ENCODE results near the gene PIK3R1. TPM values are rescaled to one million over a fixed set of nuclear protein-coding genes. Genes with fewer than 3 reads are reported as not detected.

PIK3R1 gene
- total and polyA plus RNA-seq, 4 donors, result 22.6 to 123 (median 47.3) TPM

- H3K9me3 ChIP-seq (ENCODE audit: control insufficient read depth in 4 of 4, low read length in 3 of 4), result peaks cover 0 to 4% (median 0%) of the 10 kb centered on the region in 4 donors
- 86% methylated on average over 2 of the region's 2 CpGs for WGBS
- no peak overlapping the region for H3K9ac ChIP-seq (ENCODE audit: low read depth in 1 of 2, low read length in 2 of 2)
- H3K36me3 ChIP-seq (ENCODE audit: control insufficient read depth in 4 of 4, insufficient read depth in 3 of 4, low read depth in 1 of 4, low read length in 3 of 4), result no peaks in the 10 kb centered on the region
- H3K4me3 ChIP-seq (ENCODE audit: low read depth in 1 of 3, low read length in 3 of 3), result no peak overlapping the region
- H3K27me3 ChIP-seq (ENCODE audit: control insufficient read depth in 4 of 4, insufficient read depth in 4 of 4, low read length in 3 of 4), result no peaks in the 10 kb centered on the region
- peaks cover 10 to 72% (median 56%) of the 10 kb centered on the region in 4 donors for H3K4me1 ChIP-seq (ENCODE audit: control insufficient read depth in 4 of 4, insufficient read depth in 4 of 4, low read length in 3 of 4)
- H3K27ac ChIP-seq (ENCODE audit: low read depth in 1 of 2, low read length in 2 of 2), result no peak overlapping the region
- no peak for TF ChIP-seq TAF1 (conservative IDR thresholded peaks at IDR 0.05)
- no peak for TF ChIP-seq FOXA1 (IDR thresholded peaks at IDR 0.05)
- no peak for TF ChIP-seq RAD21 (IDR thresholded peaks at IDR 0.05)
- no peak for TF ChIP-seq ATF3 (IDR thresholded peaks at IDR 0.05)
- no peak for TF ChIP-seq JUND (IDR thresholded peaks at IDR 0.05)
- TF ChIP-seq GABPA (IDR thresholded peaks at IDR 0.05 in 1 of 2, conservative IDR thresholded peaks at IDR 0.05 in 1 of 2), result no peak
- no peak for TF ChIP-seq HNF4A (conservative IDR thresholded peaks at IDR 0.05)
- no peak for TF ChIP-seq MAX (IDR thresholded peaks at IDR 0.05)
- DNase-seq (ENCODE audit: low spot score), result no peak
Measured at GRCh38 chr5:68220914-68221313, 5.4 kb downstream of the PIK3R1 start.

- no peak for DNase-seq (ENCODE audit: low spot score)
- Histone ChIP-seq H3K36me3 (ENCODE audit: control insufficient read depth in 4 of 4, insufficient read depth in 3 of 4, low read depth in 1 of 4, low read length in 3 of 4) (peaks cover 0 to 3% (median 2%) of the 10 kb centered on the region in 4 donors), H3K9me3 (ENCODE audit: control insufficient read depth in 4 of 4, low read length in 3 of 4) (peaks cover 0 to 4% (median 0%) of the 10 kb centered on the region in 4 donors), H3K4me1 (ENCODE audit: control insufficient read depth in 4 of 4, insufficient read depth in 4 of 4, low read length in 3 of 4) (peaks cover 13 to 78% (median 62%) of the 10 kb centered on the region in 4 donors), H3K27me3 (ENCODE audit: control insufficient read depth in 4 of 4, insufficient read depth in 4 of 4, low read length in 3 of 4) (no peaks in the 10 kb centered on the region), H3K9ac (ENCODE audit: low read depth in 1 of 2, low read length in 2 of 2) (no peak overlapping the region), H3K27ac (ENCODE audit: low read depth in 1 of 2, low read length in 2 of 2) (no peak overlapping the region), H3K4me3 (ENCODE audit: low read depth in 1 of 3, low read length in 3 of 3) (no peak overlapping the region)
- WGBS, result 53% methylated on average over 1 of the region's 1 CpG
- no peak for TF ChIP-seq FOXA2 (IDR thresholded peaks at IDR 0.05)
- TF ChIP-seq EGR1 (IDR thresholded peaks at IDR 0.05; ENCODE audit: low read depth in 2 of 2), result no peak
- no peak for TF ChIP-seq MAX (IDR thresholded peaks at IDR 0.05)
- no peak for TF ChIP-seq GABPA (IDR thresholded peaks at IDR 0.05 in 1 of 2, conservative IDR thresholded peaks at IDR 0.05 in 1 of 2)
- TF ChIP-seq SP1 (IDR thresholded peaks at IDR 0.05), result no peak
- no peak for TF ChIP-seq JUND (IDR thresholded peaks at IDR 0.05)
- no peak for TF ChIP-seq HNF4G (IDR thresholded peaks at IDR 0.05)
- no peak for TF ChIP-seq RAD21 (IDR thresholded peaks at IDR 0.05)
- TF ChIP-seq ZBTB33 (IDR thresholded peaks at IDR 0.05), result no peak
- no peak for TF ChIP-seq ATF3 (IDR thresholded peaks at IDR 0.05)
- no peak for TF ChIP-seq RXRA (IDR thresholded peaks at IDR 0.05)
- no peak for TF ChIP-seq TAF1 (conservative IDR thresholded peaks at IDR 0.05)
- no peak for TF ChIP-seq CTCF (IDR thresholded peaks at IDR 0.05; ENCODE audit: low read depth, low read length, missing input control)
- TF ChIP-seq REST (IDR thresholded peaks at IDR 0.05), result no peak
- TF ChIP-seq FOXA1 (IDR thresholded peaks at IDR 0.05), result no peak
- no peak for TF ChIP-seq HNF4A (conservative IDR thresholded peaks at IDR 0.05)
- TF ChIP-seq YY1 (IDR thresholded peaks at IDR 0.05), result no peak
Measured at GRCh38 chr5:68221488-68221887, 5.9 kb downstream of the PIK3R1 start.
